Muscle of leg (tissue), 11 donors: Measurements from ENCODE around the gene CCL28. TPM values are rescaled to one million over a fixed set of nuclear protein-coding genes. Genes with fewer than 3 reads are reported as not detected.

Source experiments
- DNase-seq: peaks from one replicate; pipeline ENCODE4 v3.0.0; 2013
- H3K27ac ChIP-seq: one replicate; pipeline ENCODE4 v1.5.1; 2013; ENCODE audit warnings: mild to moderate bottlenecking, low read length, control low read depth
- H3K27me3 ChIP-seq: one replicate; pipeline ENCODE4 v1.6.1; 2013; ENCODE audit warnings: low read length; ENCODE audit not compliant: control insufficient read depth, insufficient read depth
- H3K36me3 ChIP-seq: one replicate; pipeline ENCODE4 v1.6.1; 2013; ENCODE audit warnings: low read length; ENCODE audit not compliant: control insufficient read depth, insufficient read depth
- H3K4me1 ChIP-seq: one replicate; pipeline ENCODE4 v1.6.1; 2013; ENCODE audit warnings: low read length; ENCODE audit not compliant: control insufficient read depth, insufficient read depth
- H3K4me3 ChIP-seq: one replicate; pipeline ENCODE4 v1.5.1; 2013; ENCODE audit warnings: low read length, control low read depth
- H3K9me3 ChIP-seq: replicated peaks from 2 replicates; pipeline ENCODE4 v1.6.1; 2013; ENCODE audit warnings: low read depth, low read length; ENCODE audit not compliant: control insufficient read depth
- WGBS: methylation state at CpG from one replicate; pipeline ENCODE4 v1.1.5; 2013; ENCODE audit warnings: missing lambda C conversion rate; ENCODE audit not compliant: insufficient coverage; 5-methylcytosine and 5-hydroxymethylcytosine counted together
- polyA plus RNA-seq, 8 donors: library from polyadenylated mRNA; unstranded; fragments of 120-200 nt; gene quantifications; one replicate each; pipeline versions ENCODE4 v1.2.1 to v1.2.3, GENCODE V29; 2013; ENCODE audit warnings: inconsistent platforms in 1 of 8, low replicate concordance in 1 of 8; ENCODE audit not compliant: insufficient read length in 8 of 8, insufficient read depth in 1 of 8
- total RNA-seq: library from RNA; stranded (reverse); fragments of 120-200 nt; gene quantifications from one replicate; pipeline ENCODE4 v1.2.4, GENCODE V29; 2013

CCL28 gene
- total and polyA plus RNA-seq, 9 donors, result 0.18 to 0.79 (median 0.37) TPM

DNA sequence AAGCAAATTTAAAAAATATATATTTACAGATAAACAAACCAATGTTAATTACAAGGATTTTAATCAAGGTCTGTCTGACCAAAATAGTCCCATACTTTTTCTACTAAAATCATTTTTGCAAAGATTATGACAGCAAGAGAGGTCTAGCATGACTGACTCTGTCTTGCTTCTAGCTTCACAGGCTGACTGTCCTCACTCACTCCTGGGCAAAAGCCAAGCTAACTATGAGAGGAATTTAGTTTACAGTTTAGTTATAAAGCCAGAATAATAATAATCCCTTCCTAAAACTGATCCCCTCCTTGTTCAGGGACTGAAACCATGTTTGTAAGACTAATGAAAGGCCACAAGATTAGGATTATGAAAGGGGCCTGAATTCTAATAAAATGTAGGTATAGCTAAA lies 53.5 kb downstream of the CCL28 start:
- Histone ChIP-seq H3K4me1 (no peaks in the 10 kb centered on the region), H3K4me3 (no peak overlapping the region), H3K9me3 (peaks cover 3% of the 10 kb centered on the region), H3K27me3 (no peaks in the 10 kb centered on the region), H3K36me3 (no peaks in the 10 kb centered on the region), H3K27ac (no peak overlapping the region)
- DNase-seq, result no peak

DNA sequence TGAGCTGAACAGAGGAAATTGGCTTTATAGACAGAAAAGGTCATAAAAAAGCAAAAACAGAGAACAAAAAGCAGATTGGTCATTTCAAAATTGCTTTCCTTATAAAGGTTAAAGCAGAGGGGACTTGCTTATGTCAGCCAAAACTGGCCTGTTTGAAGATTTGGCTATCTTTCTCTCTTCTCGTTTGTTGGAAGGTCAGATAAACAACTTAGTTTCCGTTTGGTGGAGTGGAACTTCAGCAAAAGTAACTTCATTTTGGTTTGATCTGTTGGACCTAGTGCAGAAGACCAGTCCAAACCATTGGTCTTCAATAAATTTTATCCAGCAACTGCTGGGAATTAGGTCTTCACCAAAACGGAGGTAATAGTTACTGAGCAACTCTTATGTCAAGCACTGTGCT lies 53.9 kb downstream of the CCL28 start:
- no peaks in the 10 kb centered on the region for H3K27me3 ChIP-seq
- WGBS, result no CpG with 5 or more reads among the region's 3 CpGs
- DNase-seq, result no peak

GRCh38 chr5:43357878-43358281 lies 54.3 kb downstream of the CCL28 start:
- no peaks in the 10 kb centered on the region for H3K27me3 ChIP-seq
- DNase-seq, result no peak
- no peak overlapping the region for H3K27ac ChIP-seq
- no peaks in the 10 kb centered on the region for H3K36me3 ChIP-seq
- H3K4me1 ChIP-seq, result no peaks in the 10 kb centered on the region
- peaks cover 3% of the 10 kb centered on the region for H3K9me3 ChIP-seq
- WGBS, result no CpG with 5 or more reads among the region's 3 CpGs
- no peak overlapping the region for H3K4me3 ChIP-seq

More for the DNA sequence above, 53.9 kb downstream of the CCL28 start:
- H3K27ac ChIP-seq, result no peak overlapping the region
- no peak overlapping the region for H3K4me3 ChIP-seq
- no peaks in the 10 kb centered on the region for H3K36me3 ChIP-seq
- peaks cover 3% of the 10 kb centered on the region for H3K9me3 ChIP-seq
- H3K4me1 ChIP-seq, result no peaks in the 10 kb centered on the region

DNA sequence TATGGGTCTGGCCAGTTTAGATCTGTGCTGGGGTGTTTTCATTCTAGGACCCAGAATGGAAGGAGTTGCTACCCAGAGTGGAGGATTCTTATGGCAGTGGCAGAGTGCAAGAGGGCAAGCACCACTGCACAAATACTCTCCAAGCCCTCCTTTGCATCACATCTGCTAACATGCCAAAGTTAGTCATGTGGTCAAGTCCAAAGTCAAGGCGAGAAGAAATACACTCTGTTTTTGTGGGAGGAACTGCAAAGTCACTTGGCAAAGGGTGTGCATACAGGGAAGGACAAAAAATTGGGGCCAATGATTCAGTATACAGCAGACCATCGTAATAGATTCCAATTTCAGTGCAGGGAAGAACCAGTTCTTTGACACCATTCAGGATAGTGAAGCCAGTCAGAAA lies 55.1 kb downstream of the CCL28 start:
- Histone ChIP-seq H3K27me3 (no peaks in the 10 kb centered on the region), H3K27ac (no peak overlapping the region), H3K36me3 (no peaks in the 10 kb centered on the region), H3K4me1 (no peaks in the 10 kb centered on the region), H3K4me3 (no peak overlapping the region), H3K9me3 (peaks cover 3% of the 10 kb centered on the region)
- no peak for DNase-seq
- 60% methylated on average over 1 of the region's 2 CpGs for WGBS

DNA sequence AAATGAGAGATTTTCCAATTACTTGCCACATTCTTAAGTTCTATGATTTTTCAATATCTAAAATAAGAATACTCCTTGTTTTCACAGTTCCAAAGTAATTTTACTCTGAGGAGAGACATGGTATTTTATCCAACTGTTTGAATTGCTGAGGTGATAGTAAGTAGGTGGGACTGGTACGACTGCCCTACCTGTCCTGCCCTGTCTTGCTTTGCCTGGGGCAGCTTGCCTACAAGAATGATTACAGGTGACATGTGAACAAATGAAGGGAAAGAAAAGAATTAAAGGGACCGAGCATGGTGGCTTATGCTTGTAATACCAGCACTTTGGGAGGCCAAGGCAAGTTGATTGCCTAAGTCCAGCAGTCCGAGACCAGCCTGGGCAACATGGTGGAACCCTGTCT lies 57.4 kb downstream of the CCL28 start:
- Histone ChIP-seq H3K36me3 (no peaks in the 10 kb centered on the region), H3K9me3 (no peaks in the 10 kb centered on the region), H3K4me1 (peaks cover 2% of the 10 kb centered on the region), H3K27me3 (no peaks in the 10 kb centered on the region), H3K4me3 (no peak overlapping the region), H3K27ac (no peak overlapping the region)
- no peak for DNase-seq
- WGBS, result 100% methylated on average over 2 of the region's 3 CpGs

DNA sequence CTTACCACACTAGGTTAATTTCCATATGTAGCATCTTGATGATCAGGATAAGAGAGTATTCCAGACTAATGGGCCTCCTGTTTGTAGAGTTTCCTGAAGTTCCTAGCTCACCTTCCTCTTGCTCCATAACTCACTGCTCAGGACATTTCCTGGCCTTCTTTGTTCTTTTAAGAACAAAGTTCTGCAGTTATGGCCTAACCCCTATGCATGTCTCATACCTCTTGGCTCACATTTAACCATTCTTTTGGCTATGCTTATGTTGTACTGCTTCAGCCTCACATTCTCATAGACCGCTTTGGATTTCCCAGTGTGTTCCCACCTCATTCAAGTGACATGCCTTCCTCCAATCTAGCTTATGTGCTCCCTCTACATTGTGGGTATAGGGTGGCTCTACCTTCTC lies 58.5 kb downstream of the CCL28 start:
- no peak overlapping the region for H3K4me3 ChIP-seq

DNA sequence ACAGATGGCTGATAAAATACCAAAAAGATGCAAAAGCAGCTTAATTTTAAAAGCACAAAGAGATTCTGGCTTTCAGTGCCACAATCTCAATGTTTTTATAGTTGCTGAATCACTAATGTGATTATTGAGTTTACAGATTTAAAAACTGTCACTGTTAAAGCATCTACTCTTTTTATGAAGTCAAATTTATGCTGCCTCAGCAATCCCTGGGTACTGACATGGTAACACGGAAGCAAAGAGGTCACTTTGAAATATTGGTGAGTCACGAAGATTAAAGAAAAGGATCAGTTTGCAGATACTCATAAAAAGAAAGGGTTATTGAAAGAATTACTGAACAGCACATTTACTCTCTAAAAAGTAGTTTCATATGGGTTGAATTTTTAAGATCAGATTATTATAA lies 59.3 kb downstream of the CCL28 start:
- Histone ChIP-seq H3K4me3 (no peak overlapping the region), H3K9me3 (no peaks in the 10 kb centered on the region), H3K27ac (no peak overlapping the region), H3K27me3 (no peaks in the 10 kb centered on the region), H3K4me1 (peaks cover 2% of the 10 kb centered on the region), H3K36me3 (no peaks in the 10 kb centered on the region)
- no peak for DNase-seq
- WGBS, result no CpG with 5 or more reads among the region's 2 CpGs

More for the DNA sequence above, 58.5 kb downstream of the CCL28 start:
- no peaks in the 10 kb centered on the region for H3K9me3 ChIP-seq
- H3K36me3 ChIP-seq, result no peaks in the 10 kb centered on the region
- no CpG with 5 or more reads among the region's 1 CpG for WGBS
- peaks cover 2% of the 10 kb centered on the region for H3K4me1 ChIP-seq
- no peak for DNase-seq
- H3K27ac ChIP-seq, result no peak overlapping the region
- no peaks in the 10 kb centered on the region for H3K27me3 ChIP-seq

DNA sequence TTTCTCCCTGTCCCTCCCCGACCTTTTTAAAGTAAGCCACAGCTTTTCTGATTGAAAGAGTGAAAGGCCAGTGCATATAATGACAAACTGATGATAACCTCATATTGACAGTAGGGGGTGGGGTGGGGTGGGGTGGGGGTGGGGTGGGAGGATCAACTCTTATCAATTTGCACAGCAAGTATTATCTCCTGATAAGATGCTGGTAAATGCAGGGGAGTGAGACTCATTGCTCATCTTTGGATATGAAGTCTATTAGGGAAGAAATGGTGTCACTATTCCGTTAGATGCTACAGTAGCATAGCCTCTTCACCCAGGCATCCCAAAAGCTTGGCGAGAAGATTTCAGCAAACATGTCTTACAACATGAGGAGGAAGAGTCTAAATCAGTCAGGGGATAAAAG lies 60.1 kb downstream of the CCL28 start:
- Histone ChIP-seq H3K4me1 (peaks cover 2% of the 10 kb centered on the region), H3K27ac (no peak overlapping the region), H3K4me3 (no peak overlapping the region), H3K27me3 (no peaks in the 10 kb centered on the region), H3K36me3 (no peaks in the 10 kb centered on the region), H3K9me3 (no peaks in the 10 kb centered on the region)
- no CpG with 5 or more reads among the region's 3 CpGs for WGBS
- no peak for DNase-seq

GRCh38 chr5:43348861-43349363 lies 63.3 kb downstream of the CCL28 start:
- 83% methylated on average over 1 of the region's 1 CpG for WGBS
- peaks cover 2% of the 10 kb centered on the region for H3K4me1 ChIP-seq
- DNase-seq, result no peak
- no peaks in the 10 kb centered on the region for H3K9me3 ChIP-seq
- H3K27me3 ChIP-seq, result no peaks in the 10 kb centered on the region
- no peak overlapping the region for H3K4me3 ChIP-seq
- no peaks in the 10 kb centered on the region for H3K36me3 ChIP-seq
- H3K27ac ChIP-seq, result no peak overlapping the region

DNA sequence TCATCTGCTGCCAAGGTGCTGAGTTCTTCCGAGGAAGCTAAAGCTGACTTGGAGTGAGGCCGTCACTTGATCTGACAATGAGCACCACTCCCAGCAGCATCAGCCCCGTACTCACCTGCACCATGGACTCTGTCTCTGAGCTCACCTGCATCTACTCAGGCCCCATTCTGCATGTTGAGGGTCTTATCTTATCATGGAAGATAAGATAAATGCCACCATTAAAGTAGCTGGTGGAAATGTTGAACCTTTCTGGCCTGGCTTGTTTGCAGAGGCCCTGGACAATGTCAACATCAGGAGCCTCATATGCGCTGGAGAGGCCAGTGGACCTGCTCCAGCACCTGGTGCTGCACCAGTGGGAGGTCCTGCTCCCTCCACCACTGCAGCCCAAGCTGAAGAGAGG lies 64.0 kb downstream of the CCL28 start:
- WGBS, result 92% methylated on average over 3 of the region's 4 CpGs

GRCh38 chr5:43338862-43339261 lies 73.3 kb downstream of the CCL28 start:
- H3K27ac ChIP-seq, result no peak overlapping the region
- H3K4me1 ChIP-seq, result no peaks in the 10 kb centered on the region
- no peaks in the 10 kb centered on the region for H3K27me3 ChIP-seq
- no peak for DNase-seq
- H3K4me3 ChIP-seq, result no peak overlapping the region
- WGBS, result 78% methylated on average over 1 of the region's 1 CpG
- no peaks in the 10 kb centered on the region for H3K36me3 ChIP-seq
- peaks cover 3% of the 10 kb centered on the region for H3K9me3 ChIP-seq

More for the DNA sequence above, 64.0 kb downstream of the CCL28 start:
- H3K27me3 ChIP-seq, result no peaks in the 10 kb centered on the region
- H3K36me3 ChIP-seq, result no peaks in the 10 kb centered on the region
- peaks cover 2% of the 10 kb centered on the region for H3K4me1 ChIP-seq
- no peak overlapping the region for H3K4me3 ChIP-seq
- no peaks in the 10 kb centered on the region for H3K9me3 ChIP-seq
- no peak for DNase-seq
- H3K27ac ChIP-seq, result no peak overlapping the region
